WTC11 (cell line): ENCODE results near the gene TCTN2. TPM values are rescaled to one million over a fixed set of nuclear protein-coding genes. Genes with fewer than 3 reads are reported as not detected.
A peak's percentile ranks its signal among the peaks of the same experiment; 100 is the strongest.

Experiments used
- ATAC-seq: fragments of 200-7000 bp; cut with Tn5 transposase; 2 replicates; pipeline ENCODE4 v1.10.0; 2021; ENCODE audit warnings: mild to moderate bottlenecking, moderate library complexity
- CTCF ChIA-PET: fragments of 300-600 bp; sonication (Branson Sonifier 250); formaldehyde crosslinking; loops from one replicate; lab custom pipeline; 2021; ENCODE audit warnings: antibody characterized with exemption; lab: Charles Lee
- POLR2A ChIA-PET: fragments of 350-600 bp; sonication (Branson Sonifier 250); formaldehyde crosslinking; loops from one replicate; lab custom pipeline; 2021; ENCODE audit warnings: antibody characterized with exemption; lab: Charles Lee
- DNase-seq: peaks from one replicate; pipeline ENCODE4 v3.0.0; 2021; ENCODE audit warnings: low spot score
- H3K27ac Mint-ChIP-seq: 2 replicates; pipeline ENCODE4 v1.8.0; 2021; ENCODE audit warnings: mixed read lengths
- H3K27me3 Mint-ChIP-seq: 2 replicates; pipeline ENCODE4 v1.8.0; 2021; ENCODE audit warnings: low read depth, mild to moderate bottlenecking, moderate library complexity, mixed read lengths
- H3K36me3 Mint-ChIP-seq: 2 replicates; pipeline ENCODE4 v1.8.0; 2021; ENCODE audit warnings: mixed read lengths
- H3K4me1 Mint-ChIP-seq: 2 replicates; pipeline ENCODE4 v1.8.0; 2022; ENCODE audit warnings: mixed read lengths
- H3K4me3 Mint-ChIP-seq: 2 replicates; pipeline ENCODE4 v1.8.0; 2021; ENCODE audit warnings: mild to moderate bottlenecking, moderate library complexity, mixed read lengths
- H3K9me3 Mint-ChIP-seq: 2 replicates; pipeline ENCODE4 v1.8.0; 2021; ENCODE audit warnings: mixed read lengths
- CBFB ChIP-seq: sonication (generic); formaldehyde crosslinking; IDR thresholded peaks from 2 replicates; pipeline ENCODE4 v1.8.1; 2022; ENCODE audit warnings: mild to moderate bottlenecking, low read depth, missing genetic modification reagents
- CREB1 ChIP-seq: sonication (generic); formaldehyde crosslinking; IDR thresholded peaks from 2 replicates; pipeline ENCODE4 v1.8.0; 2023; ENCODE audit warnings: mild to moderate bottlenecking, missing genetic modification reagents
- E2F1 ChIP-seq: sonication (generic); formaldehyde crosslinking; IDR thresholded peaks from 2 replicates; pipeline ENCODE4 v1.8.0; 2022; ENCODE audit warnings: mild to moderate bottlenecking, missing genetic modification reagents
- E2F5 ChIP-seq: sonication (generic); formaldehyde crosslinking; IDR thresholded peaks from 2 replicates; pipeline ENCODE4 v1.8.1; 2022; ENCODE audit warnings: mild to moderate bottlenecking, moderate library complexity, missing genetic modification reagents
- ERG ChIP-seq: fragments of 250-450 bp; sonication (Bioruptor Pico); IDR thresholded peaks from 2 replicates; pipeline ENCODE4 v1.8.0; 2021; ENCODE audit warnings: mild to moderate bottlenecking
- MXD4 ChIP-seq: fragments of 250-450 bp; sonication (Bioruptor Pico); IDR thresholded peaks from 2 replicates; pipeline ENCODE4 v1.8.0; 2021; ENCODE audit warnings: mild to moderate bottlenecking, moderate library complexity, borderline replicate concordance
- PREB ChIP-seq: sonication (generic); formaldehyde crosslinking; IDR thresholded peaks from 2 replicates; pipeline ENCODE4 v1.8.1; 2022; ENCODE audit warnings: mild to moderate bottlenecking, missing genetic modification reagents, moderate library complexity, borderline replicate concordance
- RELA ChIP-seq: sonication (generic); formaldehyde crosslinking; IDR thresholded peaks from 2 replicates; pipeline ENCODE4 v1.8.1; 2022; ENCODE audit warnings: missing genetic modification reagents, mild to moderate bottlenecking, borderline replicate concordance
- STAT6 ChIP-seq: sonication (generic); formaldehyde crosslinking; conservative IDR thresholded peaks from 2 replicates; pipeline ENCODE4 v1.8.1; 2023; ENCODE audit warnings: mild to moderate bottlenecking, low read depth, missing genetic modification reagents, moderate library complexity
- TEAD4 ChIP-seq: sonication (generic); formaldehyde crosslinking; IDR thresholded peaks from 2 replicates; pipeline ENCODE4 v1.8.0; 2022; ENCODE audit warnings: mild to moderate bottlenecking, missing genetic modification reagents
- ZNF121 ChIP-seq: sonication (generic); formaldehyde crosslinking; IDR thresholded peaks from 2 replicates; pipeline ENCODE4 v1.8.0; 2023; ENCODE audit warnings: missing genetic modification reagents
- ZNF423 ChIP-seq: fragments of 250-450 bp; sonication (Bioruptor Pico); IDR thresholded peaks from 2 replicates; pipeline ENCODE4 v2.1.2; 2022; ENCODE audit warnings: mild to moderate bottlenecking, moderate library complexity
- total RNA-seq: library from RNA; stranded (reverse); gene quantifications from 3 replicates; pipeline ENCODE4 v1.2.3, GENCODE V29; 2021
- TF ChIP-seq, protein P1 (sequence below): sonication (generic); formaldehyde crosslinking; IDR thresholded peaks from 2 replicates; pipeline ENCODE4 v1.8.1; 2023; ENCODE audit warnings: mild to moderate bottlenecking, missing genetic modification reagents
- TF ChIP-seq, protein P2 (sequence below): fragments of 250-450 bp; sonication (Bioruptor Pico); IDR thresholded peaks from 2 replicates; pipeline ENCODE4 v1.9.0; 2021; ENCODE audit warnings: mild to moderate bottlenecking, borderline replicate concordance
- TF ChIP-seq, protein P3 (sequence below): fragments of 250-450 bp; sonication (Bioruptor Pico); conservative IDR thresholded peaks from 2 replicates; pipeline ENCODE4 v1.9.0; 2021; ENCODE audit warnings: mild to moderate bottlenecking

The TCTN2 gene
- total RNA-seq, 1 experiment from 2014 or later: 6.2 TPM

DNA sequence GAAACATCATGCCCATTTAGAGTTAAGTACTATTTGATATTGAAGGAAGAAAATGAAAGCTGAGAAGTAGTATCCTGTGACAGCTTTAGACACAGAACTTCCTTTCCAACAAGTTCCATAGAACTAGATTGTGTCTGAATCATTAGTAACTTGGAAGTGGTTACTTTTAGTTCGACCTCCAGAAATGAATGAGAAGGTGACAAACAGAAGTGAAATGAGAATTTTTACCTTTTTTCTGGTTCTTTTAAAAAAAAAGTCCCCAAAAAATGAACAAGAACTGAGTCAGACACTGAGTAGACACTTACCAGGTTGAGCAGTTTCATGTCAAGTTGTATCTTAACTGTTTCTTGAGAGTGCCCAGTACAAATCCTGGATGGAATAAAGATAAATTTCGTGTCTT is 44.3 kb downstream of the TCTN2 start:
- no peak for DNase-seq
- Mint-ChIP-seq H3K27me3 (no peaks in the 10 kb centered on the region), H3K4me1 (peaks cover 16% of the 10 kb centered on the region), H3K27ac (no peak overlapping the region), H3K9me3 (no peaks in the 10 kb centered on the region), H3K4me3 (no peak overlapping the region), H3K36me3 (no peaks in the 10 kb centered on the region)
- ATAC-seq: no peak
- POLR2A ChIA-PET: no interaction called here
- CTCF ChIA-PET: no interaction called here
- TF ChIP-seq E2F1 (CRISPR knock-in tag) (no peak), STAT6 (CRISPR knock-in tag) (no peak), CREB1 (CRISPR knock-in tag) (no peak), CBFB (CRISPR knock-in tag) (no peak), PREB (CRISPR knock-in tag) (no peak), ZNF121 (CRISPR knock-in tag) (no peak)
- TF ChIP-seq, protein P1, sequence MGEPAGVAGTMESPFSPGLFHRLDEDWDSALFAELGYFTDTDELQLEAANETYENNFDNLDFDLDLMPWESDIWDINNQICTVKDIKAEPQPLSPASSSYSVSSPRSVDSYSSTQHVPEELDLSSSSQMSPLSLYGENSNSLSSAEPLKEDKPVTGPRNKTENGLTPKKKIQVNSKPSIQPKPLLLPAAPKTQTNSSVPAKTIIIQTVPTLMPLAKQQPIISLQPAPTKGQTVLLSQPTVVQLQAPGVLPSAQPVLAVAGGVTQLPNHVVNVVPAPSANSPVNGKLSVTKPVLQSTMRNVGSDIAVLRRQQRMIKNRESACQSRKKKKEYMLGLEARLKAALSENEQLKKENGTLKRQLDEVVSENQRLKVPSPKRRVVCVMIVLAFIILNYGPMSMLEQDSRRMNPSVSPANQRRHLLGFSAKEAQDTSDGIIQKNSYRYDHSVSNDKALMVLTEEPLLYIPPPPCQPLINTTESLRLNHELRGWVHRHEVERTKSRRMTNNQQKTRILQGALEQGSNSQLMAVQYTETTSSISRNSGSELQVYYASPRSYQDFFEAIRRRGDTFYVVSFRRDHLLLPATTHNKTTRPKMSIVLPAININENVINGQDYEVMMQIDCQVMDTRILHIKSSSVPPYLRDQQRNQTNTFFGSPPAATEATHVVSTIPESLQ (CRISPR knock-in tag): no peak

GRCh38 chr12:123717350-123717749 is 46.4 kb downstream of the TCTN2 start:
- ChIA-PET POLR2A (no interaction called here), CTCF (interaction anchor here (0.6 kb wide), 1 partner anchor 80 kb away, joined by 3 read pairs; no protein-coding TSS in a partner anchor)
- DNase-seq (no peak), ATAC-seq (no peak)
- H3K9me3 Mint-ChIP-seq: no peaks in the 10 kb centered on the region
- H3K27ac Mint-ChIP-seq: peak overlapping the region; percentile 8; the same call in 1 of the 2 replicates
- H3K36me3 Mint-ChIP-seq: peaks cover 9% of the 10 kb centered on the region
- H3K4me1 Mint-ChIP-seq: peaks cover 16% of the 10 kb centered on the region
- no peak overlapping the region for H3K4me3 Mint-ChIP-seq
- no peaks in the 10 kb centered on the region for H3K27me3 Mint-ChIP-seq
- TF ChIP-seq RELA (CRISPR knock-in tag): no peak
- TF ChIP-seq E2F5: no peak
- no peak for TF ChIP-seq ZNF423 (CRISPR knock-in tag)
- TF ChIP-seq MXD4 (CRISPR knock-in tag): no peak
- no peak for TF ChIP-seq ERG
- TF ChIP-seq, protein P2, sequence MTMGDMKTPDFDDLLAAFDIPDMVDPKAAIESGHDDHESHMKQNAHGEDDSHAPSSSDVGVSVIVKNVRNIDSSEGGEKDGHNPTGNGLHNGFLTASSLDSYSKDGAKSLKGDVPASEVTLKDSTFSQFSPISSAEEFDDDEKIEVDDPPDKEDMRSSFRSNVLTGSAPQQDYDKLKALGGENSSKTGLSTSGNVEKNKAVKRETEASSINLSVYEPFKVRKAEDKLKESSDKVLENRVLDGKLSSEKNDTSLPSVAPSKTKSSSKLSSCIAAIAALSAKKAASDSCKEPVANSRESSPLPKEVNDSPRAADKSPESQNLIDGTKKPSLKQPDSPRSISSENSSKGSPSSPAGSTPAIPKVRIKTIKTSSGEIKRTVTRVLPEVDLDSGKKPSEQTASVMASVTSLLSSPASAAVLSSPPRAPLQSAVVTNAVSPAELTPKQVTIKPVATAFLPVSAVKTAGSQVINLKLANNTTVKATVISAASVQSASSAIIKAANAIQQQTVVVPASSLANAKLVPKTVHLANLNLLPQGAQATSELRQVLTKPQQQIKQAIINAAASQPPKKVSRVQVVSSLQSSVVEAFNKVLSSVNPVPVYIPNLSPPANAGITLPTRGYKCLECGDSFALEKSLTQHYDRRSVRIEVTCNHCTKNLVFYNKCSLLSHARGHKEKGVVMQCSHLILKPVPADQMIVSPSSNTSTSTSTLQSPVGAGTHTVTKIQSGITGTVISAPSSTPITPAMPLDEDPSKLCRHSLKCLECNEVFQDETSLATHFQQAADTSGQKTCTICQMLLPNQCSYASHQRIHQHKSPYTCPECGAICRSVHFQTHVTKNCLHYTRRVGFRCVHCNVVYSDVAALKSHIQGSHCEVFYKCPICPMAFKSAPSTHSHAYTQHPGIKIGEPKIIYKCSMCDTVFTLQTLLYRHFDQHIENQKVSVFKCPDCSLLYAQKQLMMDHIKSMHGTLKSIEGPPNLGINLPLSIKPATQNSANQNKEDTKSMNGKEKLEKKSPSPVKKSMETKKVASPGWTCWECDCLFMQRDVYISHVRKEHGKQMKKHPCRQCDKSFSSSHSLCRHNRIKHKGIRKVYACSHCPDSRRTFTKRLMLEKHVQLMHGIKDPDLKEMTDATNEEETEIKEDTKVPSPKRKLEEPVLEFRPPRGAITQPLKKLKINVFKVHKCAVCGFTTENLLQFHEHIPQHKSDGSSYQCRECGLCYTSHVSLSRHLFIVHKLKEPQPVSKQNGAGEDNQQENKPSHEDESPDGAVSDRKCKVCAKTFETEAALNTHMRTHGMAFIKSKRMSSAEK: no peak
- no peak for TF ChIP-seq E2F1 (CRISPR knock-in tag)
- TF ChIP-seq TEAD4: no peak
- TF ChIP-seq, protein P3, sequence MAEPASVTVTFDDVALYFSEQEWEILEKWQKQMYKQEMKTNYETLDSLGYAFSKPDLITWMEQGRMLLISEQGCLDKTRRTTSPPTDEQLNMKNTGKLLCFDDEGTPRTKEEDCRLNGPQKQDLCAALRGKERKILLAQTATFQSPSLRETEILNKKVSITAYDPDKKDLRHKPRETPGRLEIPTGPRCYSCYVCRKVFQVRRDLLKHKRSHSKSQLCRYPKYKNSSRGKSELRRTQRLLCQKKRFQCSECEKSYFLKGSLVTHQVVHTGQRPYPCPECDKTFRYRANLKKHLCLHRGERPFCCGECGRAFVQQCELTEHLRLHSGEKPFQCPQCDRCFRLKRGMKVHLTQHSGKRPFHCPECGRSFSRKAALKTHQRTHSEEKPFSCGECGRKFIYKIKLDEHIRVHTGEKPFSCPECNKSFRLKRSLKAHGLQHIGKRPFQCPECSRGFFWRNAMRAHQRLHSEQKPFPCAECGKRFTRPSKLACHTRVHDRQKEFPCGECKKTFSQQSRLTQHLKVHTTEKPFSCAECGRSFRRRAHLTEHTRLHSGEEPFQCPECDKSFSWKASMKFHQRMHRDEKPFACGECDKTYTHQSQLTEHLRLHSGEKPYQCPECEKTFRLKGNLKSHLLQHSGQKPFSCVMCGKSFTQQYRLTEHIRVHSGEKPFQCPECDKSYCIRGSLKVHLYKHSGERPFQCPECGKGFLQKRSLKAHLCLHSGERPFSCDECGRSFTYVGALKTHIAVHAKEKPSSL: no peak
